ENCODE results near the gene KLHDC7A. TPM values are rescaled to one million over a fixed set of nuclear protein-coding genes. Genes with fewer than 3 reads are reported as not detected.

KLHDC7A gene
- total and polyA plus RNA-seq, 10 of the 15 experiments (the other 5 are each of a cell fraction or from before 2014, with no cell fraction given): not detected

DNA sequence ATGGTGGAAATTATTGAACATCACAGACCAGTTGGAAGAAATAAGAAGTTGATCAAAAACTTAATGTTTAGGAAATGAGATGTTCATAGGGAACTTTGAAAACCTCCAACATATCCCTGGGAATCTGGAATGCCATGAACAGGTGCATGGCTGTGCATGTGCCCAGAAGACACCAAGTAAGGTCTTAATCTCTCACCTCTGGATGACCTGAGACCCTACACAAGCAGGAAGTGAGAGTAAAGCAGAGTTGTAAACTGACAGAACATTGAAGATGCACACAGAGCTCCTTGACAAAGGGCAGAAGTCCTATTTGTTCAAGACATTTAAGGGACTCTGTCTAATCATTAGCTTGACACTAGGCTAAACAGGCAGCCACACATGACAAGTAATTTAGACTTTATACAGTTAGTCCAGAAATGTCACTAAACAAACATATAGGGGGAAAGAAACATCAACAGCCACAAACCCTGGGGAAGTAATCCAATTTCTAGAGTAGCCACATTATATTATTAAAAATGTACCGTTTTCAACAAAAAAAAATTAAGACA is 34.5 kb downstream of the KLHDC7A start:
- ATAC-seq (no peak), FAIRE-seq (no peak), DNase-seq (ENCODE audit: low read depth, low spot score) (no peak)
- POLR2A ChIA-PET: no interaction called here
- SMC1A ChIA-PET (ENCODE audit: uncharacterized antibody, unreplicated experiment): no interaction called here
- H3K27ac ChIP-seq (ENCODE audit: control insufficient read depth, insufficient read depth): no peak overlapping the region
- H4K20me1 ChIP-seq (ENCODE audit: control insufficient read depth, insufficient read depth): no peaks in the 10 kb centered on the region
- 7% methylated on average over 1 of the region's 1 CpG for WGBS (ENCODE audit: insufficient coverage, insufficient replicate concordance, low lambda C conversion rate, missing lambda C conversion rate)
- no peak overlapping the region for H3K4me3 ChIP-seq
- H3K4me1 ChIP-seq (ENCODE audit: control insufficient read depth, insufficient read depth, low read length): no peaks in the 10 kb centered on the region
- H3K79me2 ChIP-seq (ENCODE audit: control insufficient read depth, insufficient read depth, low read length): no peaks in the 10 kb centered on the region
- H3K36me3 ChIP-seq (ENCODE audit: control insufficient read depth in 2 of 2, insufficient read depth in 2 of 2, low read length in 1 of 2): no peaks in the 10 kb centered on the region
- no peak overlapping the region for H2AFZ ChIP-seq (ENCODE audit: control insufficient read depth, low read depth, low read length)
- RAD21 ChIA-PET (ENCODE audit: unreplicated experiment): no interaction called here
- H3K9me3 ChIP-seq (replicated peaks; ENCODE audit: control insufficient read depth, insufficient read depth, low read length): no peaks in the 10 kb centered on the region; the same call in 2 of the 3 replicates
- no peaks in the 10 kb centered on the region for H3K27me3 ChIP-seq (replicated peaks in 1 of 2; ENCODE audit: control insufficient read depth in 2 of 2, insufficient read depth in 2 of 2, low read length in 1 of 2)
- TF ChIP-seq SMAD5 (IDR thresholded peaks at IDR 0.05; ENCODE audit: low read depth): no peak
- no peak for TF ChIP-seq IRF4 (IDR thresholded peaks at IDR 0.05; ENCODE audit: low read depth, low read length)
- TF ChIP-seq JUNB (IDR thresholded peaks at IDR 0.05): no peak
- TF ChIP-seq, protein P1, sequence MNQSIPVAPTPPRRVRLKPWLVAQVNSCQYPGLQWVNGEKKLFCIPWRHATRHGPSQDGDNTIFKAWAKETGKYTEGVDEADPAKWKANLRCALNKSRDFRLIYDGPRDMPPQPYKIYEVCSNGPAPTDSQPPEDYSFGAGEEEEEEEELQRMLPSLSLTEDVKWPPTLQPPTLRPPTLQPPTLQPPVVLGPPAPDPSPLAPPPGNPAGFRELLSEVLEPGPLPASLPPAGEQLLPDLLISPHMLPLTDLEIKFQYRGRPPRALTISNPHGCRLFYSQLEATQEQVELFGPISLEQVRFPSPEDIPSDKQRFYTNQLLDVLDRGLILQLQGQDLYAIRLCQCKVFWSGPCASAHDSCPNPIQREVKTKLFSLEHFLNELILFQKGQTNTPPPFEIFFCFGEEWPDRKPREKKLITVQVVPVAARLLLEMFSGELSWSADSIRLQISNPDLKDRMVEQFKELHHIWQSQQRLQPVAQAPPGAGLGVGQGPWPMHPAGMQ (IDR thresholded peaks at IDR 0.05; ENCODE audit: borderline replicate concordance): no peak
- TF ChIP-seq NFYA (IDR thresholded peaks at IDR 0.05; ENCODE audit: borderline replicate concordance, low read depth, low read length): no peak
- TF ChIP-seq, protein P2, sequence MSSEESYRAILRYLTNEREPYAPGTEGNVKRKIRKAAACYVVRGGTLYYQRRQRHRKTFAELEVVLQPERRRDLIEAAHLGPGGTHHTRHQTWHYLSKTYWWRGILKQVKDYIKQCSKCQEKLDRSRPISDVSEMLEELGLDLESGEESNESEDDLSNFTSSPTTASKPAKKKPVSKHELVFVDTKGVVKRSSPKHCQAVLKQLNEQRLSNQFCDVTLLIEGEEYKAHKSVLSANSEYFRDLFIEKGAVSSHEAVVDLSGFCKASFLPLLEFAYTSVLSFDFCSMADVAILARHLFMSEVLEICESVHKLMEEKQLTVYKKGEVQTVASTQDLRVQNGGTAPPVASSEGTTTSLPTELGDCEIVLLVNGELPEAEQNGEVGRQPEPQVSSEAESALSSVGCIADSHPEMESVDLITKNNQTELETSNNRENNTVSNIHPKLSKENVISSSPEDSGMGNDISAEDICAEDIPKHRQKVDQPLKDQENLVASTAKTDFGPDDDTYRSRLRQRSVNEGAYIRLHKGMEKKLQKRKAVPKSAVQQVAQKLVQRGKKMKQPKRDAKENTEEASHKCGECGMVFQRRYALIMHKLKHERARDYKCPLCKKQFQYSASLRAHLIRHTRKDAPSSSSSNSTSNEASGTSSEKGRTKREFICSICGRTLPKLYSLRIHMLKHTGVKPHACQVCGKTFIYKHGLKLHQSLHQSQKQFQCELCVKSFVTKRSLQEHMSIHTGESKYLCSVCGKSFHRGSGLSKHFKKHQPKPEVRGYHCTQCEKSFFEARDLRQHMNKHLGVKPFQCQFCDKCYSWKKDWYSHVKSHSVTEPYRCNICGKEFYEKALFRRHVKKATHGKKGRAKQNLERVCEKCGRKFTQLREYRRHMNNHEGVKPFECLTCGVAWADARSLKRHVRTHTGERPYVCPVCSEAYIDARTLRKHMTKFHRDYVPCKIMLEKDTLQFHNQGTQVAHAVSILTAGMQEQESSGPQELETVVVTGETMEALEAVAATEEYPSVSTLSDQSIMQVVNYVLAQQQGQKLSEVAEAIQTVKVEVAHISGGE (CRISPR knock-in tag; IDR thresholded peaks at IDR 0.05): no peak
- no peak for TF ChIP-seq ZNF622 (IDR thresholded peaks at IDR 0.05)
- TF ChIP-seq, protein P3, sequence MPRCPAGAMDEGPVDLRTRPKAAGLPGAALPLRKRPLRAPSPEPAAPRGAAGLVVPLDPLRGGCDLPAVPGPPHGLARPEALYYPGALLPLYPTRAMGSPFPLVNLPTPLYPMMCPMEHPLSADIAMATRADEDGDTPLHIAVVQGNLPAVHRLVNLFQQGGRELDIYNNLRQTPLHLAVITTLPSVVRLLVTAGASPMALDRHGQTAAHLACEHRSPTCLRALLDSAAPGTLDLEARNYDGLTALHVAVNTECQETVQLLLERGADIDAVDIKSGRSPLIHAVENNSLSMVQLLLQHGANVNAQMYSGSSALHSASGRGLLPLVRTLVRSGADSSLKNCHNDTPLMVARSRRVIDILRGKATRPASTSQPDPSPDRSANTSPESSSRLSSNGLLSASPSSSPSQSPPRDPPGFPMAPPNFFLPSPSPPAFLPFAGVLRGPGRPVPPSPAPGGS (IDR thresholded peaks at IDR 0.05; ENCODE audit: borderline replicate concordance, insufficient read depth, low read depth, low read length, poor library complexity, severe bottlenecking): no peak
- TF ChIP-seq RELA (IDR thresholded peaks at IDR 0.05; ENCODE audit: borderline replicate concordance, partially characterized antibody): no peak
- no peak for TF ChIP-seq PAX8 (IDR thresholded peaks at IDR 0.05)
- no peak for TF ChIP-seq EZH2 (IDR thresholded peaks at IDR 0.05; ENCODE audit: borderline replicate concordance, control insufficient read depth, low read depth, low read length)
- no peak for TF ChIP-seq SIX5 (IDR thresholded peaks at IDR 0.05; ENCODE audit: low read depth, low read length, severe bottlenecking)
- no TSS peak for BruUV-seq (replicated peaks)
- CTCF ChIA-PET: no interaction called here
- no peak overlapping the region for H3K9ac ChIP-seq (ENCODE audit: control insufficient read depth, insufficient read depth, low read length)
- H3K4me2 ChIP-seq (ENCODE audit: control insufficient read depth, insufficient read depth): no peak overlapping the region
- intact Hi-C loops (cut with micrococcal nuclease; ENCODE audit: unreplicated experiment) (no loop called here), in situ Hi-C loops (cut with MboI) (no loop called here)

All from GM12878 (cell line).